NCI-H748 (cell line): ENCODE measurements around the gene OR1J4.

Experiments used
- DNase-seq: peaks from one replicate; lab custom pipeline; 2025; ENCODE audit not compliant: unreplicated experiment; lab: John Stamatoyannopoulos, UW

Gene OR1J4

DNA sequence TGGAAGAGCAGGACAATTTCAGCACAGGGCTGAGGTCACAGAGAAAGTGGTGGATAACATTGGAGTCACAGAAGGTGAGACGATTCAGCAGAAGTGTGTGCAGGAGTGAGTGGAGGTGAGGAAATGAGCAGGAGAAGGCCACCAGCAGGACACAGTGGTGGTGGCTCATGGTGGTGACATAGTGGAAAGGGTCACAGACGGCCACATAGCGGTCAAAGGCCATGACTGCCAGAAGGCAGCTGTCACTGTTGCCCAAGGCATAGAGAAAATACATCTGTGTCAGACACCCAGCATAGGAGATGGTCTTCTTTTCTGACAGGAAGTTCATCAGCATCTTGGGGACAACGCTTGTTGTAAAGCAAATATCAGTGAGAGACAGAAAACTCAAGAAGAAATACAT, 49.0 kb downstream of the OR1J4 start:
- DNase-seq, result no peak
